Measurements from ENCODE around the gene HNRNPK. TPM values are rescaled to one million over a fixed set of nuclear protein-coding genes. Genes with fewer than 3 reads are reported as not detected.
A peak's percentile ranks its signal among the peaks of the same experiment; 100 is the strongest.

HNRNPK gene
- total and polyA plus RNA-seq, 2 of the 13 experiments (the other 11 are each of a cell fraction or from before 2014, with no cell fraction given): 321 to 712 TPM

- TF ChIP-seq NAIF1 (CRISPR knock-in tag; IDR thresholded peaks at IDR 0.05; ENCODE audit: borderline replicate concordance) (no peak), RAD51 (IDR thresholded peaks at IDR 0.05; ENCODE audit: borderline replicate concordance) (no peak), ISL2 (CRISPR knock-in tag; IDR thresholded peaks at IDR 0.05) (peak; percentile 29; the same call in 1 of the 2 replicates), ZNF574 (CRISPR knock-in tag; IDR thresholded peaks at IDR 0.05) (no peak), SMAD3 (CRISPR knock-in tag; IDR thresholded peaks at IDR 0.05) (0 out of 2 replicates have a peak, but pooled peaks have one; percentile 64), ELF4 (CRISPR knock-in tag; IDR thresholded peaks at IDR 0.05; ENCODE audit: borderline replicate concordance) (no peak), ZNF687 (CRISPR knock-in tag; IDR thresholded peaks at IDR 0.05) (no peak), ZNF775 (CRISPR knock-in tag; IDR thresholded peaks at IDR 0.05; ENCODE audit: borderline replicate concordance) (no peak), SMYD3 (CRISPR knock-in tag; IDR thresholded peaks at IDR 0.05) (no peak), TAF1 (CRISPR knock-in tag; IDR thresholded peaks at IDR 0.05) (no peak), HNRNPUL1 (IDR thresholded peaks at IDR 0.05; ENCODE audit: low read depth, low read length) (no peak)
- TF ChIP-seq, protein P1, sequence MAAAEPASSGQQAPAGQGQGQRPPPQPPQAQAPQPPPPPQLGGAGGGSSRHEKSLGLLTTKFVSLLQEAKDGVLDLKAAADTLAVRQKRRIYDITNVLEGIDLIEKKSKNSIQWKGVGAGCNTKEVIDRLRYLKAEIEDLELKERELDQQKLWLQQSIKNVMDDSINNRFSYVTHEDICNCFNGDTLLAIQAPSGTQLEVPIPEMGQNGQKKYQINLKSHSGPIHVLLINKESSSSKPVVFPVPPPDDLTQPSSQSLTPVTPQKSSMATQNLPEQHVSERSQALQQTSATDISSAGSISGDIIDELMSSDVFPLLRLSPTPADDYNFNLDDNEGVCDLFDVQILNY (CRISPR knock-in tag; conservative IDR thresholded peaks at IDR 0.05): no peak
- TF ChIP-seq, protein P2, sequence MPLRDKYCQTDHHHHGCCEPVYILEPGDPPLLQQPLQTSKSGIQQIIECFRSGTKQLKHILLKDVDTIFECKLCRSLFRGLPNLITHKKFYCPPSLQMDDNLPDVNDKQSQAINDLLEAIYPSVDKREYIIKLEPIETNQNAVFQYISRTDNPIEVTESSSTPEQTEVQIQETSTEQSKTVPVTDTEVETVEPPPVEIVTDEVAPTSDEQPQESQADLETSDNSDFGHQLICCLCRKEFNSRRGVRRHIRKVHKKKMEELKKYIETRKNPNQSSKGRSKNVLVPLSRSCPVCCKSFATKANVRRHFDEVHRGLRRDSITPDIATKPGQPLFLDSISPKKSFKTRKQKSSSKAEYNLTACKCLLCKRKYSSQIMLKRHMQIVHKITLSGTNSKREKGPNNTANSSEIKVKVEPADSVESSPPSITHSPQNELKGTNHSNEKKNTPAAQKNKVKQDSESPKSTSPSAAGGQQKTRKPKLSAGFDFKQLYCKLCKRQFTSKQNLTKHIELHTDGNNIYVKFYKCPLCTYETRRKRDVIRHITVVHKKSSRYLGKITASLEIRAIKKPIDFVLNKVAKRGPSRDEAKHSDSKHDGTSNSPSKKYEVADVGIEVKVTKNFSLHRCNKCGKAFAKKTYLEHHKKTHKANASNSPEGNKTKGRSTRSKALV (CRISPR knock-in tag; IDR thresholded peaks at IDR 0.05): no peak
- TF ChIP-seq, protein P3, sequence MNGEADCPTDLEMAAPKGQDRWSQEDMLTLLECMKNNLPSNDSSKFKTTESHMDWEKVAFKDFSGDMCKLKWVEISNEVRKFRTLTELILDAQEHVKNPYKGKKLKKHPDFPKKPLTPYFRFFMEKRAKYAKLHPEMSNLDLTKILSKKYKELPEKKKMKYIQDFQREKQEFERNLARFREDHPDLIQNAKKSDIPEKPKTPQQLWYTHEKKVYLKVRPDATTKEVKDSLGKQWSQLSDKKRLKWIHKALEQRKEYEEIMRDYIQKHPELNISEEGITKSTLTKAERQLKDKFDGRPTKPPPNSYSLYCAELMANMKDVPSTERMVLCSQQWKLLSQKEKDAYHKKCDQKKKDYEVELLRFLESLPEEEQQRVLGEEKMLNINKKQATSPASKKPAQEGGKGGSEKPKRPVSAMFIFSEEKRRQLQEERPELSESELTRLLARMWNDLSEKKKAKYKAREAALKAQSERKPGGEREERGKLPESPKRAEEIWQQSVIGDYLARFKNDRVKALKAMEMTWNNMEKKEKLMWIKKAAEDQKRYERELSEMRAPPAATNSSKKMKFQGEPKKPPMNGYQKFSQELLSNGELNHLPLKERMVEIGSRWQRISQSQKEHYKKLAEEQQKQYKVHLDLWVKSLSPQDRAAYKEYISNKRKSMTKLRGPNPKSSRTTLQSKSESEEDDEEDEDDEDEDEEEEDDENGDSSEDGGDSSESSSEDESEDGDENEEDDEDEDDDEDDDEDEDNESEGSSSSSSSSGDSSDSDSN (CRISPR knock-in tag; IDR thresholded peaks at IDR 0.05): no peak
- TF ChIP-seq, protein P4, sequence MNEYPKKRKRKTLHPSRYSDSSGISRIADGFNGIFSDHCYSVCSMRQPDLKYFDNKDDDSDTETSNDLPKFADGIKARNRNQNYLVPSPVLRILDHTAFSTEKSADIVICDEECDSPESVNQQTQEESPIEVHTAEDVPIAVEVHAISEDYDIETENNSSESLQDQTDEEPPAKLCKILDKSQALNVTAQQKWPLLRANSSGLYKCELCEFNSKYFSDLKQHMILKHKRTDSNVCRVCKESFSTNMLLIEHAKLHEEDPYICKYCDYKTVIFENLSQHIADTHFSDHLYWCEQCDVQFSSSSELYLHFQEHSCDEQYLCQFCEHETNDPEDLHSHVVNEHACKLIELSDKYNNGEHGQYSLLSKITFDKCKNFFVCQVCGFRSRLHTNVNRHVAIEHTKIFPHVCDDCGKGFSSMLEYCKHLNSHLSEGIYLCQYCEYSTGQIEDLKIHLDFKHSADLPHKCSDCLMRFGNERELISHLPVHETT (CRISPR knock-in tag; conservative IDR thresholded peaks at IDR 0.05): no peak
- TF ChIP-seq, protein P5, sequence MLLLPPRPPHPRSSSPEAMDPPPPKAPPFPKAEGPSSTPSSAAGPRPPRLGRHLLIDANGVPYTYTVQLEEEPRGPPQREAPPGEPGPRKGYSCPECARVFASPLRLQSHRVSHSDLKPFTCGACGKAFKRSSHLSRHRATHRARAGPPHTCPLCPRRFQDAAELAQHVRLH (CRISPR knock-in tag; IDR thresholded peaks at IDR 0.05; ENCODE audit: borderline replicate concordance, low read depth): no peak
Measured at GRCh38 chr9:83992407-83992806, 12.4 kb upstream of the HNRNPK start (continued).

Data from HepG2 (cell line).